ENCODE results near the gene NDUFAF7. TPM values are rescaled to one million over a fixed set of nuclear protein-coding genes. Genes with fewer than 3 reads are reported as not detected.

Gene NDUFAF7
- total and polyA plus RNA-seq, 9 of the 15 experiments (the other 6 are each of a cell fraction or from before 2014, with no cell fraction given) = 14.9 to 41.6 (median 23.9) TPM

GRCh38 chr2:37215250-37215649 lies 16.2 kb upstream of the NDUFAF7 start:
- Histone ChIP-seq H3K4me1 (replicated peaks in 1 of 2; ENCODE audit: control insufficient read depth in 2 of 2, insufficient read depth in 2 of 2, low read length in 2 of 2) (no peaks in the 10 kb centered on the region), H3K4me3 (no peak overlapping the region), H3K9ac (ENCODE audit: insufficient read depth in 1 of 2, low read depth in 2 of 2, low read length in 2 of 2) (no peak overlapping the region), H3K36me3 (ENCODE audit: control insufficient read depth, insufficient read depth, low read length) (peaks cover 90% of the 10 kb centered on the region), H2AFZ (ENCODE audit: low read depth, low read length) (no peak overlapping the region), H3K9me1 (ENCODE audit: control insufficient read depth, insufficient read depth, low read length) (no peaks in the 10 kb centered on the region), H3K9me3 (replicated peaks; ENCODE audit: control insufficient read depth, insufficient read depth, low read depth, low read length) (no peaks in the 10 kb centered on the region), H3K4me2 (ENCODE audit: insufficient read depth, low read length) (no peak overlapping the region), H3K27ac (ENCODE audit: extremely low read depth, low read depth, low read length) (no peak overlapping the region), H3K79me2 (ENCODE audit: control insufficient read depth, insufficient read depth, low read length) (peaks cover 4% of the 10 kb centered on the region; the same call in 2 of the 3 replicates), H3K27me3 (ENCODE audit: control insufficient read depth in 2 of 2, insufficient read depth in 2 of 2, low read length in 2 of 2) (no peaks in the 10 kb centered on the region), H4K20me1 (replicated peaks; ENCODE audit: control insufficient read depth, insufficient read depth, low read length) (no peaks in the 10 kb centered on the region)
- ChIA-PET CTCF (ENCODE audit: low intra/inter-chr PET ratio) (no interaction called here), POLR2A (interaction anchor here (0.7 kb wide), 1 partner anchor 14 kb away, joined by 3 read pairs; no protein-coding TSS in a partner anchor)
- ATAC-seq (no peak), DNase-seq (ENCODE audit: extremely low read depth in 1 of 4, low spot score in 3 of 4) (no peak), FAIRE-seq (no peak)
- WGBS (ENCODE audit: insufficient coverage, low coverage, missing lambda C conversion rate) = 67% methylated on average over 1 of the region's 1 CpG
- no TSS peak for BruUV-seq (replicated peaks)
- intact Hi-C loops (cut with micrococcal nuclease) = no loop called here
- TF ChIP-seq NR1H2 (CRISPR knock-in tag; IDR thresholded peaks at IDR 0.05) = no peak
- TF ChIP-seq C11orf30 (IDR thresholded peaks at IDR 0.05; ENCODE audit: low read depth) = peak; percentile 94
- TF ChIP-seq MAFK (IDR thresholded peaks at IDR 0.05; ENCODE audit: low read length) = peak; percentile 91
- no peak for TF ChIP-seq ZNF785 (CRISPR knock-in tag; IDR thresholded peaks at IDR 0.05)
- no peak for TF ChIP-seq ZNF444 (CRISPR knock-in tag; IDR thresholded peaks at IDR 0.05)
- TF ChIP-seq, protein P1, sequence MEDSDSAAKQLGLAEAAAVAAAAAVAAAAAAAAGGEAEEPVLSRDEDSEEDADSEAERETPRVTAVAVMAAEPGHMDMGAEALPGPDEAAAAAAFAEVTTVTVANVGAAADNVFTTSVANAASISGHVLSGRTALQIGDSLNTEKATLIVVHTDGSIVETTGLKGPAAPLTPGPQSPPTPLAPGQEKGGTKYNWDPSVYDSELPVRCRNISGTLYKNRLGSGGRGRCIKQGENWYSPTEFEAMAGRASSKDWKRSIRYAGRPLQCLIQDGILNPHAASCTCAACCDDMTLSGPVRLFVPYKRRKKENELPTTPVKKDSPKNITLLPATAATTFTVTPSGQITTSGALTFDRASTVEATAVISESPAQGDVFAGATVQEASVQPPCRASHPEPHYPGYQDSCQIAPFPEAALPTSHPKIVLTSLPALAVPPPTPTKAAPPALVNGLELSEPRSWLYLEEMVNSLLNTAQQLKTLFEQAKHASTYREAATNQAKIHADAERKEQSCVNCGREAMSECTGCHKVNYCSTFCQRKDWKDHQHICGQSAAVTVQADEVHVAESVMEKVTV (CRISPR knock-in tag; IDR thresholded peaks at IDR 0.05) = no peak
- TF ChIP-seq MAFG (tag; conservative IDR thresholded peaks at IDR 0.05) = peak; percentile 94
- no peak for TF ChIP-seq PREB (CRISPR knock-in tag; IDR thresholded peaks at IDR 0.05)
- no peak for TF ChIP-seq ZNF830 (CRISPR knock-in tag; IDR thresholded peaks at IDR 0.05)
- no peak for TF ChIP-seq ERF (CRISPR knock-in tag; IDR thresholded peaks at IDR 0.05)
- TF ChIP-seq ZNF316 (IDR thresholded peaks at IDR 0.05) = peak; percentile 96
- TF ChIP-seq NFE2L1 (tag; IDR thresholded peaks at IDR 0.05; ENCODE audit: borderline replicate concordance, low read depth) = peak; percentile 84
- peak; percentile 89 for TF ChIP-seq NFE2 (IDR thresholded peaks at IDR 0.05; ENCODE audit: low read depth)
- no peak for TF ChIP-seq ATF2 (CRISPR knock-in tag; IDR thresholded peaks at IDR 0.05)
- TF ChIP-seq MAFF (IDR thresholded peaks at IDR 0.05; ENCODE audit: low read length) = peak; percentile 95
- TF ChIP-seq ZNF277 (CRISPR knock-in tag; IDR thresholded peaks at IDR 0.05; ENCODE audit: borderline replicate concordance) = no peak
- no peak for TF ChIP-seq BCOR (IDR thresholded peaks at IDR 0.05)
- no peak for TF ChIP-seq ZNF197 (CRISPR knock-in tag; IDR thresholded peaks at IDR 0.05; ENCODE audit: low read depth)
- in situ Hi-C loops (cut with MboI) = no loop called here

All from K562 (cell line).